Right lobe of liver (tissue), 4 donors: ENCODE measurements around the gene NSD1.

ENCODE experiments used
- POLR2A ChIP-seq: fragments of 450-650 bp; IDR thresholded peaks from one replicate; pipeline ENCODE4 v1.6.1; 2017; ENCODE audit warnings: antibody characterized with exemption, mild to moderate bottlenecking
- TF ChIP-seq, protein P1 (sequence below), 4 donors: fragments of 200-600 bp in 3 of 4; fragments of 450-650 bp in 1 of 4; IDR thresholded peaks; one replicate each; pipeline versions ENCODE4 v1.5.1 to v1.8.0; 2016 to 2022; ENCODE audit warnings: antibody characterized with exemption in 4 of 4, mild to moderate bottlenecking in 2 of 4
- donor health status: DM: no; HTN: no; CAD: no.
- donor health status: DM: no; HTN: no; CAD: no.
- donor health status: DM: no; HTN: yes; CAD: no.

DNA sequence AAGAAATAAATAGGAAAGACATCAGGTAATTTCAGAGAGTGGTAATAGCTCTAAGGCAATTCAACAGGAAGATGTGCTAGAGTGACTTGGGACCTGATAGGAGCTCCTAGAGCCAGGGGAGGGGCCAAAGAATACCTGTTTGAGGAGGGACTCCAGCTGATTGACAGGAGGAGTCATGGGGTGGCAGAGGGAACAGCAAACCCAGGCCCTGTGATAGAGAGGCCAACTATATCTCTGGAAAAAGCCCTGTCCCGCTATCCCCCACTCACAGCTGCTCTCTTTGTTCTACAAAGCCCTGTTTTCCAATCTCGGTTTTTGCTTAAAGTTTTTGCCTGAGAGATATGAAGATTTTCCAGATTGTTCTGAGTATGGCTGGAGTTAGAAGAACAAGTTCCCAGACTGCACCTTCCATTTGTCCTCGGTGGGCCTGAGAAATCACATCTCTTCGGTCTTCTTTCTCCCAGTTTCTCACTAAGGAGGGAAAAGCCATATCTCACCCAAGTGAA lies 9.0 kb upstream of the NSD1 start:
- TF ChIP-seq, protein P1, sequence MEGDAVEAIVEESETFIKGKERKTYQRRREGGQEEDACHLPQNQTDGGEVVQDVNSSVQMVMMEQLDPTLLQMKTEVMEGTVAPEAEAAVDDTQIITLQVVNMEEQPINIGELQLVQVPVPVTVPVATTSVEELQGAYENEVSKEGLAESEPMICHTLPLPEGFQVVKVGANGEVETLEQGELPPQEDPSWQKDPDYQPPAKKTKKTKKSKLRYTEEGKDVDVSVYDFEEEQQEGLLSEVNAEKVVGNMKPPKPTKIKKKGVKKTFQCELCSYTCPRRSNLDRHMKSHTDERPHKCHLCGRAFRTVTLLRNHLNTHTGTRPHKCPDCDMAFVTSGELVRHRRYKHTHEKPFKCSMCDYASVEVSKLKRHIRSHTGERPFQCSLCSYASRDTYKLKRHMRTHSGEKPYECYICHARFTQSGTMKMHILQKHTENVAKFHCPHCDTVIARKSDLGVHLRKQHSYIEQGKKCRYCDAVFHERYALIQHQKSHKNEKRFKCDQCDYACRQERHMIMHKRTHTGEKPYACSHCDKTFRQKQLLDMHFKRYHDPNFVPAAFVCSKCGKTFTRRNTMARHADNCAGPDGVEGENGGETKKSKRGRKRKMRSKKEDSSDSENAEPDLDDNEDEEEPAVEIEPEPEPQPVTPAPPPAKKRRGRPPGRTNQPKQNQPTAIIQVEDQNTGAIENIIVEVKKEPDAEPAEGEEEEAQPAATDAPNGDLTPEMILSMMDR (IDR thresholded peaks at IDR 0.05): no peak
- no peak for TF ChIP-seq POLR2A
